Natural killer cell (primary cell): Measurements from ENCODE around the gene PKP1. TPM values are rescaled to one million over a fixed set of nuclear protein-coding genes. Genes with fewer than 3 reads are reported as not detected.

Experiments used
- ATAC-seq, 3 donors: fragments of 150-1000 bp in 2 of 3; fragments of 200-7000 bp in 1 of 3; cut with Tn5 transposase; 1 replicate in 1 of 3; 2 replicates in 2 of 3; pipeline ENCODE4 v1.10.0; 2021; ENCODE audit warnings: mild to moderate bottlenecking in 2 of 3, moderate library complexity in 2 of 3
- DNase-seq, 2 donors: peaks; one replicate each; pipeline versions ENCODE4 v3.0.0 to v3.0.0-alpha.2; 2013 to 2021; ENCODE audit warnings: mixed read lengths in 1 of 2
- H3K27ac ChIP-seq: one replicate; pipeline ENCODE4 v1.5.1; 2013; ENCODE audit warnings: mild to moderate bottlenecking, low read length
- H3K27me3 ChIP-seq: one replicate; pipeline ENCODE4 v1.6.1; 2013; ENCODE audit warnings: low read length; ENCODE audit not compliant: control insufficient read depth, insufficient read depth
- H3K36me3 ChIP-seq: one replicate; pipeline ENCODE4 v1.6.1; 2013; ENCODE audit warnings: low read length; ENCODE audit not compliant: control insufficient read depth, insufficient read depth
- H3K4me1 ChIP-seq: one replicate; pipeline ENCODE4 v1.6.1; 2013; ENCODE audit warnings: low read length; ENCODE audit not compliant: control insufficient read depth, insufficient read depth
- H3K4me3 ChIP-seq: one replicate; pipeline ENCODE4 v1.5.1; 2013; ENCODE audit warnings: low read length
- H3K9me3 ChIP-seq: one replicate; pipeline ENCODE4 v1.6.1; 2013; ENCODE audit warnings: low read length; ENCODE audit not compliant: control insufficient read depth, insufficient read depth
- H3K27ac Mint-ChIP-seq, 2 donors: one replicate each; pipeline ENCODE4 v1.8.0; 2022; ENCODE audit warnings: mild to moderate bottlenecking in 2 of 2, mixed read lengths in 2 of 2, moderate library complexity in 1 of 2
- H3K27me3 Mint-ChIP-seq, 2 donors: one replicate each; pipeline ENCODE4 v1.8.0; 2022; ENCODE audit warnings: low read depth in 2 of 2, mixed read lengths in 2 of 2
- H3K36me3 Mint-ChIP-seq: one replicate; pipeline ENCODE4 v1.8.0; 2022; ENCODE audit warnings: mixed read lengths
- H3K4me1 Mint-ChIP-seq, 2 donors: one replicate each; pipeline ENCODE4 v1.8.0; 2022; ENCODE audit warnings: mixed read lengths in 2 of 2
- H3K4me3 Mint-ChIP-seq: one replicate; pipeline ENCODE4 v1.8.0; 2022; ENCODE audit warnings: mild to moderate bottlenecking, moderate library complexity, mixed read lengths
- H3K9me3 Mint-ChIP-seq, 2 donors: one replicate each; pipeline ENCODE4 v1.8.0; 2022; ENCODE audit warnings: mixed read lengths in 2 of 2
- CTCF ChIP-seq: fragments of 200-600 bp; IDR thresholded peaks from one replicate; pipeline ENCODE4 v1.8.0; 2022; ENCODE audit warnings: antibody characterized with exemption
- WGBS: methylation state at CpG from one replicate; pipeline ENCODE4 v1.1.7; 2013; ENCODE audit warnings: missing lambda C conversion rate; ENCODE audit not compliant: insufficient coverage; 5-methylcytosine and 5-hydroxymethylcytosine counted together
- intact Hi-C: fragments of 100-400 bp; cut with micrococcal nuclease; formaldehyde crosslinking; loops from one replicate; pipeline ENCODE4 v1.14.2; 2022
- total RNA-seq, 4 donors: library from RNA; stranded (reverse); fragments of 120-200 nt in 1 of 4; gene quantifications; one replicate each; pipeline versions ENCODE4 v1.2.3 to v1.2.4, GENCODE V29; 2013 to 2022

PKP1 gene
- total RNA-seq, 3 donors from 2014 or later (not counting 1 experiment from before 2014, with no cell fraction given) = not detected

GRCh38 chr1:201279313-201279712 is 4.0 kb upstream of the PKP1 start:
- Histone ChIP-seq H3K4me1 (peaks cover 7% of the 10 kb centered on the region), H3K4me3 (no peak overlapping the region), H3K36me3 (no peaks in the 10 kb centered on the region), H3K27me3 (peaks cover 2% of the 10 kb centered on the region), H3K27ac (no peak overlapping the region), H3K9me3 (no peaks in the 10 kb centered on the region)
- H3K27me3 Mint-ChIP-seq = peaks cover 17 to 28% of the 10 kb centered on the region in 2 donors
- intact Hi-C loops = no loop called here
- H3K9me3 Mint-ChIP-seq = no peaks in the 10 kb centered on the region
- H3K36me3 Mint-ChIP-seq = no peaks in the 10 kb centered on the region
- DNase-seq (no peak), ATAC-seq (no peak)
- 71% methylated on average over 8 of the region's 8 CpGs for WGBS
- no peak overlapping the region for H3K4me3 Mint-ChIP-seq
- H3K4me1 Mint-ChIP-seq = peaks cover 6% of the 10 kb centered on the region in 2 donors
- H3K27ac Mint-ChIP-seq = no peak overlapping the region
- TF ChIP-seq CTCF = no peak

- Histone ChIP-seq H3K27me3 (peaks cover 2% of the 10 kb centered on the region), H3K9me3 (no peaks in the 10 kb centered on the region), H3K27ac (no peak overlapping the region), H3K4me1 (peaks cover 7% of the 10 kb centered on the region), H3K4me3 (no peak overlapping the region), H3K36me3 (no peaks in the 10 kb centered on the region)
- H3K27me3 Mint-ChIP-seq = peaks cover 26 to 32% of the 10 kb centered on the region in 2 donors
- H3K36me3 Mint-ChIP-seq = no peaks in the 10 kb centered on the region
- H3K27ac Mint-ChIP-seq = no peak overlapping the region
- DNase-seq (no peak), ATAC-seq (no peak)
- no peak for TF ChIP-seq CTCF
- 62% methylated on average over 5 of the region's 5 CpGs for WGBS
- H3K4me3 Mint-ChIP-seq = no peak overlapping the region
- intact Hi-C loops = no loop called here
- no peaks in the 10 kb centered on the region for H3K9me3 Mint-ChIP-seq
- H3K4me1 Mint-ChIP-seq = peaks cover 6% of the 10 kb centered on the region in 2 donors
Observed at GRCh38 chr1:201280884-201281283, 2.4 kb upstream of the PKP1 start.

GRCh38 chr1:201281573-201281972 is 1.7 kb upstream of the PKP1 start:
- H3K4me3 Mint-ChIP-seq = no peak overlapping the region
- ATAC-seq = no peak
- intact Hi-C loops = no loop called here
- no peak for TF ChIP-seq CTCF
- H3K4me1 ChIP-seq = peaks cover 7% of the 10 kb centered on the region
- no peak for DNase-seq
- H3K4me1 Mint-ChIP-seq = peaks cover 6% of the 10 kb centered on the region in 2 donors
- no peak overlapping the region for H3K4me3 ChIP-seq
- H3K36me3 ChIP-seq = no peaks in the 10 kb centered on the region
- peaks cover 29 to 37% of the 10 kb centered on the region in 2 donors for H3K27me3 Mint-ChIP-seq
- H3K27me3 ChIP-seq = peaks cover 2% of the 10 kb centered on the region
- no peaks in the 10 kb centered on the region for H3K36me3 Mint-ChIP-seq
- no peak overlapping the region for H3K27ac ChIP-seq
- 95% methylated on average over 2 of the region's 3 CpGs for WGBS
- H3K9me3 ChIP-seq = no peaks in the 10 kb centered on the region
- no peak overlapping the region for H3K27ac Mint-ChIP-seq
- no peaks in the 10 kb centered on the region for H3K9me3 Mint-ChIP-seq

- Mint-ChIP-seq H3K27ac (no peak overlapping the region), H3K36me3 (no peaks in the 10 kb centered on the region), H3K9me3 (no peaks in the 10 kb centered on the region), H3K27me3 (peaks cover 29 to 44% of the 10 kb centered on the region in 2 donors), H3K4me3 (no peak overlapping the region), H3K4me1 (peaks cover 6% of the 10 kb centered on the region in 2 donors)
- WGBS = 90% methylated on average over 6 of the region's 6 CpGs
- no peak for DNase-seq
- no peaks in the 10 kb centered on the region for H3K9me3 ChIP-seq
- no peak for TF ChIP-seq CTCF
- no peak overlapping the region for H3K27ac ChIP-seq
- H3K27me3 ChIP-seq = peaks cover 2% of the 10 kb centered on the region
- intact Hi-C loops = no loop called here
- no peak for ATAC-seq
- H3K4me3 ChIP-seq = no peak overlapping the region
- H3K4me1 ChIP-seq = peaks cover 7% of the 10 kb centered on the region
- no peaks in the 10 kb centered on the region for H3K36me3 ChIP-seq
Observed at GRCh38 chr1:201282216-201282615, 1.1 kb upstream of the PKP1 start.
